Erythroblast (primary cell): Measurements from ENCODE around the gene CFAP58.

Source experiments
- DNase-seq, 2 experiments: peaks; one replicate each; lab custom pipeline; 2025; lab: John Stamatoyannopoulos, UW
- GATA1 ChIP-seq: IDR thresholded peaks from 2 replicates; pipeline ENCODE4 v1.6.1; 2011; ENCODE audit warnings: low read depth, mild to moderate bottlenecking, control low read depth, low read length, moderate library complexity
- POLR2A ChIP-seq: IDR thresholded peaks from 2 replicates; pipeline ENCODE4 v1.6.1; 2011; ENCODE audit warnings: mild to moderate bottlenecking, low read length

Gene CFAP58

GRCh38 chr10:104350127-104350635 lies 3.5 kb upstream of the CFAP58 start:
- TF ChIP-seq GATA1 (no peak), POLR2A (no peak)
- DNase-seq = peak; percentile 81 to 86

GRCh38 chr10:104351061-104351702 lies 2.5 kb upstream of the CFAP58 start:
- TF ChIP-seq GATA1 = no peak
- TF ChIP-seq POLR2A = no peak
- DNase-seq = peak; percentile 22 to 69

GRCh38 chr10:104351919-104352318 lies 1.7 kb upstream of the CFAP58 start:
- TF ChIP-seq POLR2A (no peak), GATA1 (no peak)
- DNase-seq = peak in 1 of 2 experiments; percentile 56

GRCh38 chr10:104359811-104360210 lies 6.2 kb downstream of the CFAP58 start:
- DNase-seq = no peak
- no peak for TF ChIP-seq POLR2A
- no peak for TF ChIP-seq GATA1

- TF ChIP-seq GATA1 = no peak
- no peak for TF ChIP-seq POLR2A
- DNase-seq = no peak
Measured at GRCh38 chr10:104367904-104368303, 14.3 kb downstream of the CFAP58 start.

- no peak for TF ChIP-seq GATA1
- TF ChIP-seq POLR2A = no peak
Measured at GRCh38 chr10:104368381-104368780, 14.7 kb downstream of the CFAP58 start.

GRCh38 chr10:104371753-104372152 lies 18.1 kb downstream of the CFAP58 start:
- TF ChIP-seq GATA1 (no peak), POLR2A (no peak)
- DNase-seq = no peak

More at GRCh38 chr10:104368381-104368780, 14.7 kb downstream of the CFAP58 start:
- no peak for DNase-seq

GRCh38 chr10:104374591-104374990 lies 21.0 kb downstream of the CFAP58 start:
- DNase-seq = no peak

GRCh38 chr10:104376784-104377300 lies 23.2 kb downstream of the CFAP58 start:
- DNase-seq = no peak
- no peak for TF ChIP-seq GATA1
- no peak for TF ChIP-seq POLR2A

More at GRCh38 chr10:104374591-104374990, 21.0 kb downstream of the CFAP58 start:
- TF ChIP-seq POLR2A (no peak), GATA1 (no peak)

- no peak for TF ChIP-seq GATA1
- TF ChIP-seq POLR2A = no peak
- DNase-seq = no peak
Measured at GRCh38 chr10:104380336-104380735, 26.7 kb downstream of the CFAP58 start.

GRCh38 chr10:104387130-104387888 lies 33.7 kb downstream of the CFAP58 start:
- TF ChIP-seq POLR2A = no peak
- no peak for TF ChIP-seq GATA1
- DNase-seq = no peak

GRCh38 chr10:104388830-104389229 lies 35.2 kb downstream of the CFAP58 start:
- no peak for TF ChIP-seq POLR2A
- DNase-seq = no peak

- no peak for TF ChIP-seq GATA1
- TF ChIP-seq POLR2A = no peak
- DNase-seq = peak; percentile 14 to 60
Measured at GRCh38 chr10:104391150-104391968, 37.7 kb downstream of the CFAP58 start.

- TF ChIP-seq GATA1 (no peak), POLR2A (no peak)
- DNase-seq = no peak
Measured at GRCh38 chr10:104391969-104392296, 38.3 kb downstream of the CFAP58 start.
